B cell (primary cell): Measurements from ENCODE around the gene IPMK. TPM values are rescaled to one million over a fixed set of nuclear protein-coding genes. Genes with fewer than 3 reads are reported as not detected.

Source experiments
- ATAC-seq: fragments of 200-7000 bp; cut with Tn5 transposase; one replicate; pipeline ENCODE4 v1.10.0; 2021; ENCODE audit warnings: low read depth, mild to moderate bottlenecking, moderate number of reproducible peaks, moderate library complexity
- CTCF ChIA-PET: fragments of 350-600 bp; sonication (Branson Sonifier 250); formaldehyde crosslinking; loops from one replicate; lab custom pipeline; 2021; ENCODE audit warnings: antibody characterized with exemption, inconsistent platforms; lab: Charles Lee
- POLR2A ChIA-PET: fragments of 350-600 bp; sonication (Branson Sonifier 250); formaldehyde crosslinking; loops from one replicate; lab custom pipeline; 2021; ENCODE audit warnings: antibody characterized with exemption; lab: Charles Lee
- DNase-seq: peaks from one replicate; pipeline ENCODE4 v3.0.0; 2013
- H2AFZ ChIP-seq: 2 replicates; pipeline ENCODE4 v1.6.1; 2012; ENCODE audit warnings: mild to moderate bottlenecking, low read depth, low read length; ENCODE audit not compliant: insufficient read depth, poor library complexity, severe bottlenecking
- H3K27ac ChIP-seq, 2 donors: 1 replicate in 1 of 2; 2 replicates in 1 of 2; pipeline ENCODE4 v1.5.1; 2012 to 2013; ENCODE audit warnings: low read length in 2 of 2, mild to moderate bottlenecking in 2 of 2, moderate library complexity in 1 of 2
- H3K27me3 ChIP-seq, 4 experiments: fragments of 200-600 bp in 1 of 4; sonication (generic) in 1 of 4; replicated peaks in 1 of 4; 1 replicate in 2 of 4; 2 replicates in 2 of 4; pipeline versions ENCODE4 v1.6.1 to v1.7.0; 2013 to 2016; ENCODE audit warnings: low read length in 3 of 4, mild to moderate bottlenecking in 2 of 4, mixed read lengths in 1 of 4, moderate library complexity in 1 of 4; ENCODE audit not compliant: insufficient read depth in 4 of 4, control insufficient read depth in 3 of 4; ENCODE audit errors: control extremely low read depth in 1 of 4
- H3K36me3 ChIP-seq, 2 experiments: replicated peaks in 1 of 2; 1 replicate in 1 of 2; 2 replicates in 1 of 2; pipeline versions ENCODE4 v1.6.1 to v1.7.1; 2013; ENCODE audit warnings: low read length in 1 of 2; ENCODE audit not compliant: insufficient read depth in 2 of 2, control insufficient read depth in 1 of 2; ENCODE audit errors: control extremely low read depth in 1 of 2, extremely low read depth in 1 of 2
- H3K4me1 ChIP-seq, 2 donors: fragments of 200-600 bp in 1 of 2; sonication (generic) in 1 of 2; 1 replicate in 1 of 2; 2 replicates in 1 of 2; pipeline versions ENCODE4 v1.5.1 to v1.6.1; 2013 to 2017; ENCODE audit warnings: low read length in 2 of 2; ENCODE audit not compliant: control insufficient read depth in 2 of 2, insufficient read depth in 2 of 2
- H3K4me2 ChIP-seq: replicated peaks from 2 replicates; pipeline ENCODE3; 2012; ENCODE audit warnings: mild to moderate bottlenecking, low read depth, low read length; ENCODE audit not compliant: poor library complexity, severe bottlenecking
- H3K4me3 ChIP-seq, 5 experiments: fragments of 200-600 bp in 1 of 5; sonication (generic) in 1 of 5; 1 replicate in 3 of 5; 2 replicates in 2 of 5; pipeline versions ENCODE4 v1.5.1 to v1.7.0; 2011 to 2016; ENCODE audit warnings: low read length in 4 of 5, mild to moderate bottlenecking in 4 of 5, low read depth in 2 of 5, control low read depth in 1 of 5, moderate library complexity in 1 of 5; ENCODE audit not compliant: insufficient read depth in 1 of 5; ENCODE audit errors: control extremely low read depth in 1 of 5, extremely low read depth in 1 of 5
- H3K79me2 ChIP-seq: fragments of 200-600 bp; sonication (generic); one replicate; pipeline ENCODE4 v1.6.0; 2016; ENCODE audit warnings: low read length; ENCODE audit not compliant: control insufficient read depth, insufficient read depth
- H3K9ac ChIP-seq: fragments of 200-600 bp; sonication (generic); 2 replicates; pipeline ENCODE4 v1.6.1; 2017; ENCODE audit warnings: mild to moderate bottlenecking, low read length, moderate library complexity
- H3K9me3 ChIP-seq, 3 donors: one replicate each; pipeline versions ENCODE4 v1.6.1 to v1.7.1; 2013; ENCODE audit warnings: low read length in 2 of 3; ENCODE audit not compliant: control insufficient read depth in 2 of 3, insufficient read depth in 1 of 3; ENCODE audit errors: control extremely low read depth in 1 of 3
- H4K20me1 ChIP-seq: 2 replicates; pipeline ENCODE4 v1.6.0; 2012; ENCODE audit warnings: mild to moderate bottlenecking, low read length; ENCODE audit not compliant: insufficient read depth, control insufficient read depth, poor library complexity, severe bottlenecking
- H3K27ac Mint-ChIP-seq: one replicate; pipeline ENCODE4 v1.8.0; 2021; ENCODE audit warnings: mixed read lengths
- H3K27me3 Mint-ChIP-seq: one replicate; pipeline ENCODE4 v1.8.0; 2021; ENCODE audit warnings: mixed read lengths
- H3K4me1 Mint-ChIP-seq: one replicate; pipeline ENCODE4 v1.8.0; 2021; ENCODE audit warnings: mixed read lengths
- H3K4me3 Mint-ChIP-seq: one replicate; pipeline ENCODE4 v1.8.0; 2021; ENCODE audit warnings: mixed read lengths
- H3K9me3 Mint-ChIP-seq: one replicate; pipeline ENCODE4 v1.8.0; 2022; ENCODE audit warnings: mixed read lengths; ENCODE audit not compliant: insufficient read depth
- CTCF ChIP-seq: fragments of 200-600 bp; IDR thresholded peaks from one replicate; pipeline ENCODE4 v1.8.0; 2022; ENCODE audit warnings: antibody characterized with exemption, mild to moderate bottlenecking
- EZH2 ChIP-seq: IDR thresholded peaks from 2 replicates; pipeline ENCODE4 v1.6.1; 2012; ENCODE audit warnings: borderline replicate concordance, low read depth, mild to moderate bottlenecking, moderate library complexity, low read length; ENCODE audit not compliant: insufficient read depth, poor library complexity, severe bottlenecking
- WGBS: methylation state at CpG from one replicate; pipeline ENCODE4 v1.1.5; 2013; ENCODE audit warnings: missing lambda C conversion rate; ENCODE audit not compliant: insufficient coverage; 5-methylcytosine and 5-hydroxymethylcytosine counted together
- intact Hi-C: fragments of 100-400 bp; cut with micrococcal nuclease; formaldehyde crosslinking; loops from one replicate; pipeline ENCODE4 v1.10.0; 2022
- polyA plus RNA-seq: library from polyadenylated mRNA; depleted of rRNA; stranded (reverse); fragments of >200 nt; gene quantifications from 2 replicates; pipeline ENCODE4 v1.2.3, GENCODE V29; 2012
- total RNA-seq, 2 donors: library from RNA; stranded (reverse); fragments of 120-200 nt in 1 of 2; gene quantifications; 1 replicate in 1 of 2; 2 replicates in 1 of 2; pipeline versions ENCODE4 v1.2.3 to v1.2.4, GENCODE V29; 2013 to 2022

IPMK gene
- total and polyA plus RNA-seq, 2 donors (not counting 1 experiment from before 2014, with no cell fraction given), result 1.9 to 8.6 TPM

- WGBS, result 92% methylated on average over 2 of the region's 2 CpGs
- Mint-ChIP-seq H3K9me3 (no peaks in the 10 kb centered on the region), H3K27ac (no peak overlapping the region), H3K4me1 (no peaks in the 10 kb centered on the region), H3K27me3 (no peaks in the 10 kb centered on the region), H3K4me3 (no peak overlapping the region)
- no peak overlapping the region for H3K27ac ChIP-seq
- no peak overlapping the region for H3K4me2 ChIP-seq
- ChIA-PET CTCF (interaction anchor here (1.5 to 14.0 kb wide), 5 partner anchors 90 to 223 kb away, joined by 3 to 407 read pairs (median 6); partner anchors contain the start of gene CISD1), POLR2A (no interaction called here)
- H3K4me3 ChIP-seq, result no peak overlapping the region
- ATAC-seq, result no peak
- no peak overlapping the region for H3K9ac ChIP-seq
- H2AFZ ChIP-seq, result no peak overlapping the region
- H3K4me1 ChIP-seq, result no peaks in the 10 kb centered on the region
- H4K20me1 ChIP-seq, result no peaks in the 10 kb centered on the region
- no peaks in the 10 kb centered on the region for H3K79me2 ChIP-seq
- TF ChIP-seq EZH2 (no peak), CTCF (no peak)
- no peaks in the 10 kb centered on the region for H3K36me3 ChIP-seq
- H3K9me3 ChIP-seq, result no peaks in the 10 kb centered on the region
- no peaks in the 10 kb centered on the region for H3K27me3 ChIP-seq
- intact Hi-C loops, result loop anchor here (5.0 kb wide), 1 partner anchor 208 kb away; the partner anchor contains the start of gene TFAM
- no peak for DNase-seq
These were observed 88.5 kb downstream of the IPMK start for GRCh38 chr10:58179238-58179637.

- ATAC-seq (no peak), DNase-seq (no peak)
- no peaks in the 10 kb centered on the region for H4K20me1 ChIP-seq
- CTCF ChIA-PET, result interaction anchor here (1.0 to 14.0 kb wide), 9 partner anchors 34 to 224 kb away, joined by 3 to 407 read pairs (median 6); partner anchors contain the start of gene CISD1
- Mint-ChIP-seq H3K27ac (no peak overlapping the region), H3K27me3 (no peaks in the 10 kb centered on the region), H3K4me3 (no peak overlapping the region), H3K9me3 (no peaks in the 10 kb centered on the region), H3K4me1 (no peaks in the 10 kb centered on the region)
- H2AFZ ChIP-seq, result no peak overlapping the region
- no peaks in the 10 kb centered on the region for H3K9me3 ChIP-seq
- no peaks in the 10 kb centered on the region for H3K36me3 ChIP-seq
- no peak overlapping the region for H3K27ac ChIP-seq
- no peaks in the 10 kb centered on the region for H3K4me1 ChIP-seq
- TF ChIP-seq CTCF (no peak), EZH2 (no peak)
- intact Hi-C loops, result loop anchor here (5.0 kb wide), 1 partner anchor 208 kb away; the partner anchor contains the start of gene TFAM
- no peak overlapping the region for H3K9ac ChIP-seq
- POLR2A ChIA-PET, result no interaction called here
- no peak overlapping the region for H3K4me3 ChIP-seq
- no peaks in the 10 kb centered on the region for H3K79me2 ChIP-seq
- no peak overlapping the region for H3K4me2 ChIP-seq
- no peaks in the 10 kb centered on the region for H3K27me3 ChIP-seq
- WGBS, result no CpG with 5 or more reads among the region's 1 CpG
These were observed 88.9 kb downstream of the IPMK start for GRCh38 chr10:58178811-58179210.
